Measurements from ENCODE around the gene DYRK2.

DYRK2 gene

DNA sequence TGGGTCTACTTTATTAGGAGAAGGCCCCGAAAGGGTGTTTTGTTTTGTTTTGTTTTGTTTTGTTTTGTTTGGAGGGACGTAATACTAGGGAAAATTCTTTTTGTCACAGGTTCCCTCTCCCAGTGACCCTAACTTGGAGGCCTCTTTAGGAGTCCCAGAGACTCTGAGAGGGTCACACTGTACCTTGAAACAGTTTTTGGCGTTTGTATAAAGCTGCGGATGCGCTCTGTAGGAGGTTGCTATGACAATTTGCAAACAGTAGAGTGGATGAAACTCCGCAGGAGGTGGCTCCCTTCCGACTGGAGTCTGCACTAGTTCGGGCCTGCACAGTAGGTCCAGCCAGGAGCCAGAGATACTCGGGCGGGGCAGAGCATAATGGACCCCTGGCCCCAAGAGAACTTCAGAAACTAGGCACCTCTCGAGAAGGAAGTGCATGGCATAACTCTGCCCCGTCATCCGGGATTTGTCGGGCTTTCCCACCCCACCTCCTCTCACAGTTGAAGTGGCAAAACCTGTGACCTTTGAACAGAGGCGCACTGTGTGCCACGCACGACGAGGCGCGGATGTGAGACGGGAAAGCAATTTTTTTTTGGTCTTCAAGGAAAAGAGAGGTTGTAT lies 1.3 kb upstream of the DYRK2 start:
- DNase-seq = no peak

DNA sequence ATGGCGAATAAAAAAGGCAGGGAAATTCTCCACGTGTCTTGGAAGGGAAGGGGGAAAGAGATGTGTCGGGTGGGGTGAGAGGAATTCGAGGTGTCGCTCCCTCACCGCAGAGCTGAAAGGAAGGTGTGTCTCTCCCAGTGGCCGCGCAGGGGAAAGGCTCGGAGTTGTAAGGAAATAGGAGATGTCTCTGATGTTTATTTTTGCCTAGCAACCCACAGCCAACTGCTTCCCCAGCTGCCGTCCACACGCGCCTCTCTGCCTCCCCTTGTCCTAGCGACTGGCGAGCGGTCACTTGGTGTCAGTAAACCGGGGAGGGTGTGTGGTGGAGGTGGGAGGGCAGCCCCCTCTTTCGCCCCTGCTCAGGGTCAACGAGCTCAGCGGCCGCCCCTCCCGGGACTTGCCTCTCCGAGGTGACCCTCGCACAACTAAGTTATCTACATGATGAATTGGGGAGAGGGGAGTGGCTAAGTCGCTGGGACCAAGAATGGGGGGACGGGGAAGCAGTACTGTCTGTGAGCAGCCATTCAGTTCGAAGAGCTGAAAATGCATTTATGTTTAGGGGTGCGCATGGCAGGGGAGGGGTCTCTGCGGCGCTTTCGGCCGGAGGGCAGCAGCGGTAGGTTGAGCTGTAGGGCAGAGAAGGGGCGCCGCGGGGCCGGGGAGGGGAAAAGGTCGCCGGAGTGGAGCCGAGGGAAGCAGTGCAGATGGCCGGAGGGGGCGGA lies 585 bp upstream of the DYRK2 start:
- peak; percentile 66 for DNase-seq

DNA sequence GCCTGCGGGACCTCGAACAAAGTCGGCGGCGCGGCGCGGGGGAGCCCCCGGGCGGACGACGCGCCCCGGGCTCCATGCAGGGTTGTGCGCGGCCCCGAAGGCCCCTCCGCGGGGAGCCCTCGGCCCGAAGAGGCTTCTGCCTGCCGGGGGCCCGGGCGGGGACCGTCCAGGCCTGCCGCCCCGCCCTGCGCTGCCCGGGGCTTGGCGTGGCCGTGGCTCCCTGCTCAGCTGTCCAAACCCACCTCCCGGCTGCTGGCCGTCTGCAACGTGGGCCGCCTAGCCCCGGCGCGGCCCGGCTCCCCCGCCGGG lies 670 bp downstream of the DYRK2 start:
- no peak for DNase-seq

GRCh38 chr12:67649570-67650387 lies 1.2 kb downstream of the DYRK2 start:
- DNase-seq = no peak

DNA sequence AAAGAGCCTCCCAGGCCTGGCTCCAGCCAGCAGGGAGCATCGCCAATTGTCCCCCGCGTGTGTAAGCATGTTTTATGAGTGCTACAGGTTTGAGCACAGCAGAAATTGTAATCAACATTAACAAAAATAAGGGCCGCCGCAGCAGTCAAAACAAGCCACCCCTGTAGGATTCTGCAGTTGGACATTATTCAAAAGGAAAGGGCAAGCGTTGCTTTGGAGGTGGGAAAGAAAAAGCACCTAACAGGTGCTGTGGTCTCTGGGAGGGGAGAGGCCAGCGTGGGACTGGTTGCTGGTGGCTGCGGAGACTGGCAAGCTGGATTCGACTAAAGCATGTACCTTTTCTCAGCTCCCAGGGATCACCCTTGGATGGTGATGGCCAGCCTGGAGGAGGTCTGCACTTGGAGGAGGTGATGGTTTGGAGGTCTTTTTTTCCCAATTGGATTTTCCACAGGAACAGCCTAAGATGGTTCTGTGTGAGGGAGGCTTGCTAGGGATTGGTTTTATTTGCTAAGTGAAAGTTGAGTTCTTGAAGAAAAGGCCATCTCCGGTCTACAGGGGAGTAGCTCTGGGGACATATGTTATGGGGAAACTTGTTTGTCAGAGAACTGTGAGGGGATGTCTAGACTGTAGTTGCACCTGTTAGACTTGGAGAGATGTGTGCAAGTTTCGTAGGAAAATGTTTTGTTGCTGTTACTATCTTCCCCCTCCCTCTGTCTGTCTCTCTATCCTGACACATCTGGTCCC lies 2.0 kb downstream of the DYRK2 start:
- no peak for DNase-seq

DNA sequence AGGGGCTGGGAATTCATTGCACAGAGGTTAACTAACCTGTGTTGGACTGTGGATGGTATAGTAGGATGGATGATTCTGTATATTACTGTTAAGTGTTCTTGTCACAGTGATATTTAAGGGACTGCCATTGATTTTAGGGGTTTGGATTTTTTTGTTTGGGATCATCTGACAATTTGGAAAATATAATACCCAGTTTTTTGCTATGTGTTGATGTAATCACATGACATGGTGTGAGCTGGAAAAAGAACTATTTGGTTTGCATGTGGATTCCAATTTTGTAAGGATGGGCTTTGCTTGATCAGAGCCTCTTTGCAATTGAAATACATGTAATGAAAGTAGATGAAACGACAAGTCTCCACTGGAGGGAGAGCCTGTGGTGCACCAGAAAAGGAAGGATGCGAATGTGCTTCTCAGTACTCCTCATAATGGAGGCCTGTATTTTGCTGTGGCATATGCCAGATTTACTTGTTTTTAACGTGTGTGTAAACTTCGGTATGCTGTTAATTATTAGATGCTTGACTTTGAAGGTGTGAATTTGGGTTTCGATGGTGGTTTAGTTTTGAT lies 2.7 kb downstream of the DYRK2 start:
- DNase-seq = no peak

- no peak for DNase-seq
Observed at GRCh38 chr12:67655829-67656228, 7.3 kb downstream of the DYRK2 start.

GRCh38 chr12:67656251-67656650 lies 7.7 kb downstream of the DYRK2 start:
- no peak for DNase-seq

GRCh38 chr12:67658486-67658885 lies 9.9 kb downstream of the DYRK2 start:
- DNase-seq = no peak

DNA sequence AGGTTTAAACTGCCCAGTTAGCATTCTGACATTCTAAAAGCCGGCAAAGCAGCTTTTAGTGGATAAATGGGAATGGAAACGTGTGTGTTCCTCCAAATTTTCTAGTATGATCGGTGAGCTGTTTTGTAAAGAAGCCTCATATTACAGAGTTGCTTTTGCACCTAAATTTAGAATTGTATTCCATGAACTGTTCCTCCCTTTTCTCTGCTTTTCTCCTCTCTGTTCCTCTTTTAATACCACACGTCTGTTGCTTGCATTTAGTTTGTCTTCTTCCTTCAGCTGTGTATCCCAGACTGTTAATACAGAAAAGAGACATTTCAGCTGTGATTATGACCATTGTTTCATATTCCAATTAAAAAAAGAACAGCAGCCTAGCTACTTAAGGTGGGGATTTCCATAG lies 10.7 kb downstream of the DYRK2 start:
- no peak for DNase-seq

GRCh38 chr12:67661311-67662021 lies 12.9 kb downstream of the DYRK2 start:
- DNase-seq = peak; percentile 34

- peak; percentile 76 for DNase-seq
Observed at GRCh38 chr12:67662910-67663538, 14.5 kb downstream of the DYRK2 start.

GRCh38 chr12:67664171-67664570 lies 15.6 kb downstream of the DYRK2 start:
- no peak for DNase-seq

DNA sequence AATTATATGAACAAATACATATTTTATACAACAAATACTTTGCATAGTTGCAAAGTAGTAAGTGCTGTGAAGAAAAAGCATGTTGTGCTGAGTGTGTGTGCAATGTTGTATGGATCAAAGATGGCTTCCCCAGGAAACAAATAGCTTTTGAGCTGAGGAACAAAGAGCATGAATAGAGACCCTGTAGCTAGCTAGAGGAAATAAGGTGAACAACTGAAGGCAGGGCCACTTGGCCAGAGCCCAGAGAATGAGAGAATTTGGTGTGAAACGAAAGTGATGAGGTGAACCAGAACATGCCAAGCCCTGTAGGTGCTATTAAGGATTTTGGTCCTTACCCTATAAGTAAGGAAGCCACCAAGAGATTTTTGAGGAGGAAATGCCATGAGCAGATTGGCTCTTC lies 17.1 kb downstream of the DYRK2 start:
- DNase-seq = no peak

DNA sequence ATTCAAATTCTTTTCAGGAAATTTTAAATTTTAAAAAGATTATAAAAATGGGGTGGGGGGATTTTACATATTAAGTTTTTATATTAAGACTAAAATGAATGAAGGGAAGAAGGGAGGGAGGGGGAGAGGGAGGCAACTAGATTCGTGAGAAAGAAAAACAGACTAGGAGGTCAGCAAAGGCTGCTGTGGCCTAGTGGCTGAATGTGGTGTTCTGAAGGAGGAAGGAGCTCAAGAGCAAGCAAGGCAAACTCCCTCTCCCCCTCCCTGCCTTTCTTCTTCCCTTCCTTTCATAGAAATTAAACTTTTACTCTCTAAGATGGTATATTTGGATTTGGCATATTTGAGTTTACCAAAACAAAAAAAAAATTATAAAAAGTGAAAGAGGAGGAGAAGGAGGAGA lies 18.1 kb downstream of the DYRK2 start:
- no peak for DNase-seq

DNA sequence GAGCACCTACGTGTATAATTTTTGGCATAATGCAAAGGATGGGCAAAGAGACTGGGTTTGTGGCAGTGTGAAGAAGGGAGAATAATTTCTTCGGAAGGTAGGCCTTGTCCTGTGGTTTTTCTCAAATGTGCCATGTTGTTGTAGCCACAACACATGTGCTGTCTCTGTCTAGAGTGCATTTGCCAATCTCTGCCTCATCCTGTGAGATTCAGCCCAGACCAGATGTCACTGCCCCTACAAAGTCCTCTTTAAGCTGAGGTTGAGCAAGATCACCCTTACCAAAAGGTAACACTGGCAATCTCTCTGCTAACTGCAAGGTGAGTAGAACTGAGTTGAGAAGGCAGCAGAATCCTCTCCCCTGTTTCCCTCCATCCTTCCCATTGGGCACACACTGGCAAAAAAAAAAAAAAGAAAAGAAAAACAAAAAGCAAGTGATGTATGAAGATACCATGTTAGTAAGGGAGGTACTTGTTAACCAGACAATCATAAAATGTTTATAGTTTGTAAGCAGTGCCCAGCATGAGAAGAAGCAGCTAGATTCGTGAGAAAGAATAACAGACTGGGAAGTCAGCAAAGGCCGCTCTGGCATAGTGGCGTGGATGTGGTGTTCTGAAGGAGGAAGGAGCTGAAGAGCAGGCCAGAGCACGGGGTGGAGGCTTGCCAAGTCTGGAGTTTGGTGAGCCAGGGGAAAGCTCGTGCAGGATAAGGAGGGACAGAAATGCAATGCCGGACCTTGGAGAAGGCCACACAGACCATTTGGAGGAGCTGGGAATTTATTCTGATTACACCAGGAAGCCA lies 18.9 kb downstream of the DYRK2 start:
- no peak for DNase-seq

GRCh38 chr12:67669217-67669933 lies 20.8 kb downstream of the DYRK2 start:
- no peak for DNase-seq

- DNase-seq = no peak
Observed at GRCh38 chr12:67669934-67670631, 21.5 kb downstream of the DYRK2 start.

DNA sequence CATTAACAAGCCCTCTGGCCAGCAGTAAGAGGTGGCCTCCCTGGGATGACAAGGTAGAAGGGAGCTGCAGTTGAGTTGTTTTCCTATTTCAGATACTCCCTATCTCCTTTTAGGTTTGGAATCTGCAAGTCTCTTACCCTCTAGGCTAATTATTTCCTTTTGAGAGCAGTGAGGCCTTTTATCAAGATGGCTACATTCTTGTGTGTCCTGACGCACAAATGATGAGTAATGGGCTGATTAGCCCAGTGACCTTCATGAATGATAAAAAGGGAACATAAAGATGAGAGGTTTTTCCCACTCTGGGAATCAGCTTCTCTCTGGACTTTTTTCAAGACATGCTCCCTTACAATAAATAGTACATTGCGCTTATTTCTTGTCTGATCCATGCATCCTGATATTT lies 22.9 kb downstream of the DYRK2 start:
- DNase-seq = no peak

- DNase-seq = no peak
Observed at GRCh38 chr12:67671892-67672291, 23.3 kb downstream of the DYRK2 start.

All from amniotic stem cell (primary cell).